Measurements from ENCODE around the gene TRIM2.

TRIM2 gene

DNA sequence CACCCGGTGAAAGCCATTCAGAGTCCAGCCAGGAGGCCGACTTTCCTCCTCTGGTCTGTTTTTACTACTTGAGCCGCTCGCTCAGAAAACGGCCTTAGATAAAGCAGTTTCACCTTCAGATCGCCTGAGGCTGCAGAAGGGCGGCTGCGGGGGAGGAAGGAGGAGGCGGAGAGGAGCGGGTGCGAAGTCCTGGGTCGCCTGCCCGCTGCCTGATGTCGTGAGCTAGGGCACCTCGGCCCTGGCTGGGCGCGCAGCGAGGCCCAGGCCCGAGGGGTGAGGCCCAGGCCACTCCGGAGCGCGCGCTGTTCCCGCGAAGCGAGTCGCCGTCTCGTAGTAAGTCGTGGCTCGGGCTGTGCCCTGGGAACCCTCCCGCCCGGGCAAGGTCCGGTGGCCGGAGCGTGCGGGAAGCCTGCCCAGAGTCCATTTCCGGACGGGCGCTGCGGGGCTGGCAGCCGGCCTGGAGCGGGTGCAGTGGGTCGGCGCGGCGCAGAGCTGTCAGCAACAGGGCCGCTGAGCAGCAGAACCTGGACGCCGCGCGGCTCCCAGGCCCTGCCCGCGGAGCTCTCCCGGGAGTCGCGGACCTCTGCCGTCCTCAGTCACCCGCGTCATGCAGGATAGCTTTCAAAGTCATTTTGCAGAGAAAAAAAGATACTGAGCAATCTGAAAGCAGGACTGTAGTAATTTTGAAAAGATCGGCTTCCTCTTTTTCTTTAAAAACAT is 18.6 kb downstream of the TRIM2 start:
- peak overlapping the region; percentile 67 for H3K4me3 ChIP-seq (ENCODE audit: low read length)
- DNase-seq: peak; percentile 54

DNA sequence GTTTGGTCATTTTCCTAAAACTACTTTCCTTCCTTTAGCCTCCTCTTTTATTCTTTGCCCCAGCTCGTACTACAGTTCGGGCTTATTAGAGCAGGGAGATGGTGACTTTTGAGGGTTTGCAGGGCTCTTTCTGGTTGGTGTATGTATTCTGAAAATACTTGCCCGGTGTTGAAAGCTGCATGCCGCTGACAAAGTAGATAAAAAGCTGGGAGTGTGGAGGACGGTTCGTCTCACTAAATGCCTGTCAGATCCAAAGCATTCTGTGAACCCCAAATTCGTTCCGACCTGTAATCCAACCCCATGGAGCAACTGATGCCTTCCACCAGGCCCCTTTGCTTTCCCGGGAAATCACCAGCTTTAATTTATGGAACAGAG is 19.2 kb downstream of the TRIM2 start:
- H3K79me2 ChIP-seq (ENCODE audit: low read length): no peaks in the 10 kb centered on the region
- no peak for DNase-seq
- H3K27ac ChIP-seq (ENCODE audit: low read length): no peak overlapping the region
- peak overlapping the region; percentile 91 for H2AFZ ChIP-seq (ENCODE audit: low read length)
- H3K9me3 ChIP-seq (replicated peaks; ENCODE audit: insufficient read depth, low read length): no peaks in the 10 kb centered on the region
- H3K4me1 ChIP-seq (ENCODE audit: low read length): no peaks in the 10 kb centered on the region
- no peaks in the 10 kb centered on the region for H4K20me1 ChIP-seq (ENCODE audit: insufficient read depth, low read length)
- H3K27me3 ChIP-seq (replicated peaks; ENCODE audit: insufficient read depth, low read length): no peaks in the 10 kb centered on the region
- 0 out of 2 replicates have a peak, but pooled peaks cover 5% of the 10 kb centered on the region for H3F3A ChIP-seq (ENCODE audit: insufficient read depth, low read length)
- no peaks in the 10 kb centered on the region for H3K9me2 ChIP-seq (replicated peaks; ENCODE audit: insufficient read depth, low read length)
- H3K4me3 ChIP-seq (ENCODE audit: low read length): peak overlapping the region; percentile 67
- TF ChIP-seq EZH2phosphoT487 (IDR thresholded peaks at IDR 0.05; ENCODE audit: low read length): no peak
- no peak for TF ChIP-seq EZH2 (optimal IDR thresholded peaks at IDR 0.05; ENCODE audit: low read depth, low read length)
- TF ChIP-seq, protein P1, sequence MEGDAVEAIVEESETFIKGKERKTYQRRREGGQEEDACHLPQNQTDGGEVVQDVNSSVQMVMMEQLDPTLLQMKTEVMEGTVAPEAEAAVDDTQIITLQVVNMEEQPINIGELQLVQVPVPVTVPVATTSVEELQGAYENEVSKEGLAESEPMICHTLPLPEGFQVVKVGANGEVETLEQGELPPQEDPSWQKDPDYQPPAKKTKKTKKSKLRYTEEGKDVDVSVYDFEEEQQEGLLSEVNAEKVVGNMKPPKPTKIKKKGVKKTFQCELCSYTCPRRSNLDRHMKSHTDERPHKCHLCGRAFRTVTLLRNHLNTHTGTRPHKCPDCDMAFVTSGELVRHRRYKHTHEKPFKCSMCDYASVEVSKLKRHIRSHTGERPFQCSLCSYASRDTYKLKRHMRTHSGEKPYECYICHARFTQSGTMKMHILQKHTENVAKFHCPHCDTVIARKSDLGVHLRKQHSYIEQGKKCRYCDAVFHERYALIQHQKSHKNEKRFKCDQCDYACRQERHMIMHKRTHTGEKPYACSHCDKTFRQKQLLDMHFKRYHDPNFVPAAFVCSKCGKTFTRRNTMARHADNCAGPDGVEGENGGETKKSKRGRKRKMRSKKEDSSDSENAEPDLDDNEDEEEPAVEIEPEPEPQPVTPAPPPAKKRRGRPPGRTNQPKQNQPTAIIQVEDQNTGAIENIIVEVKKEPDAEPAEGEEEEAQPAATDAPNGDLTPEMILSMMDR (IDR thresholded peaks at IDR 0.05; ENCODE audit: low read length): no peak
- no peaks in the 10 kb centered on the region for H3K36me3 ChIP-seq (replicated peaks; ENCODE audit: insufficient read depth, low read length)
- peak overlapping the region; percentile 87 for H3K4me2 ChIP-seq (ENCODE audit: low read depth, low read length)
- H3K9ac ChIP-seq (ENCODE audit: low read length): peak overlapping the region; percentile 38; the same call in 1 of the 2 replicates

More for the DNA sequence above, 18.6 kb downstream of the TRIM2 start:
- Histone ChIP-seq H3K9me3 (replicated peaks; ENCODE audit: insufficient read depth, low read length) (no peaks in the 10 kb centered on the region), H3K27me3 (replicated peaks; ENCODE audit: insufficient read depth, low read length) (no peaks in the 10 kb centered on the region), H3K79me2 (ENCODE audit: low read length) (no peaks in the 10 kb centered on the region), H3K27ac (ENCODE audit: low read length) (peak overlapping the region; percentile 4; the same call in 1 of the 2 replicates), H3F3A (ENCODE audit: insufficient read depth, low read length) (0 out of 2 replicates have a peak, but pooled peaks cover 5% of the 10 kb centered on the region), H3K4me2 (ENCODE audit: low read depth, low read length) (peak overlapping the region; percentile 87), H3K4me1 (ENCODE audit: low read length) (no peaks in the 10 kb centered on the region), H3K9ac (ENCODE audit: low read length) (peak overlapping the region; percentile 38; the same call in 1 of the 2 replicates), H3K36me3 (replicated peaks; ENCODE audit: insufficient read depth, low read length) (no peaks in the 10 kb centered on the region), H3K9me2 (replicated peaks; ENCODE audit: insufficient read depth, low read length) (no peaks in the 10 kb centered on the region), H4K20me1 (ENCODE audit: insufficient read depth, low read length) (no peaks in the 10 kb centered on the region), H2AFZ (ENCODE audit: low read length) (peak overlapping the region; percentile 91)
- TF ChIP-seq, protein P1 (IDR thresholded peaks at IDR 0.05; ENCODE audit: low read length): no peak
- TF ChIP-seq EZH2 (optimal IDR thresholded peaks at IDR 0.05; ENCODE audit: low read depth, low read length) (no peak), EZH2phosphoT487 (IDR thresholded peaks at IDR 0.05; ENCODE audit: low read length) (no peak)

DNA sequence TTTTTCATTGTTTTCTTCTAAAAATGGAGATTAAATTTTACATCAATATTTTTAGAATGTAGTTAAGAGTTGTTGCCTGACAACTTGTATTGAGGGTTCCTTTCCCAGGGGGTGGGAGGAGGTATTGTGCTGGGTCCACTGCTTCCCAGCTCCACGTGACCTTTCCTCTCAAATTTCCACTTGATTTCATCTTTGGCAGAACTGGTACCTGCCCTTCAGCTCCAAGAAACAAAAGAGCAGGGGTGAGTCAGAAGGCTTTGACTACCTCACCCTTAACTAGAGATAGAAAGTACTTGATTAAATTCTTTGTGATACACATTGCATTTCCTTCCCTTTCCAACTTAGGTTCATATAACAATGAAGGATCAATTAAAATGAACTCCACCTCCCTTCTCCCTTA is 19.7 kb downstream of the TRIM2 start:
- Histone ChIP-seq H4K20me1 (ENCODE audit: insufficient read depth, low read length) (no peaks in the 10 kb centered on the region), H3K4me2 (ENCODE audit: low read depth, low read length) (no peak overlapping the region)

GRCh38 chr4:153224474-153224873 is 20.2 kb downstream of the TRIM2 start:
- no peak overlapping the region for H3K27ac ChIP-seq (ENCODE audit: low read length)
- H3K79me2 ChIP-seq (ENCODE audit: low read length): no peaks in the 10 kb centered on the region
- H3K9ac ChIP-seq (ENCODE audit: low read length): no peak overlapping the region
- no peak for DNase-seq
- H3F3A ChIP-seq (ENCODE audit: insufficient read depth, low read length): 0 out of 2 replicates have a peak, but pooled peaks cover 5% of the 10 kb centered on the region
- TF ChIP-seq, protein P1 (IDR thresholded peaks at IDR 0.05; ENCODE audit: low read length): no peak
- TF ChIP-seq EZH2phosphoT487 (IDR thresholded peaks at IDR 0.05; ENCODE audit: low read length) (no peak), EZH2 (optimal IDR thresholded peaks at IDR 0.05; ENCODE audit: low read depth, low read length) (no peak)
- H3K27me3 ChIP-seq (replicated peaks; ENCODE audit: insufficient read depth, low read length): no peaks in the 10 kb centered on the region
- no peaks in the 10 kb centered on the region for H3K9me2 ChIP-seq (replicated peaks; ENCODE audit: insufficient read depth, low read length)
- no peaks in the 10 kb centered on the region for H3K36me3 ChIP-seq (replicated peaks; ENCODE audit: insufficient read depth, low read length)
- no peak overlapping the region for H2AFZ ChIP-seq (ENCODE audit: low read length)
- H3K4me1 ChIP-seq (ENCODE audit: low read length): no peaks in the 10 kb centered on the region
- no peak overlapping the region for H3K4me3 ChIP-seq (ENCODE audit: low read length)
- no peak overlapping the region for H3K4me2 ChIP-seq (ENCODE audit: low read depth, low read length)
- no peaks in the 10 kb centered on the region for H3K9me3 ChIP-seq (replicated peaks; ENCODE audit: insufficient read depth, low read length)
- no peaks in the 10 kb centered on the region for H4K20me1 ChIP-seq (ENCODE audit: insufficient read depth, low read length)

More for the DNA sequence above, 19.7 kb downstream of the TRIM2 start:
- Histone ChIP-seq H2AFZ (ENCODE audit: low read length) (no peak overlapping the region), H3K27me3 (replicated peaks; ENCODE audit: insufficient read depth, low read length) (no peaks in the 10 kb centered on the region), H3K79me2 (ENCODE audit: low read length) (no peaks in the 10 kb centered on the region), H3K9ac (ENCODE audit: low read length) (no peak overlapping the region), H3K4me1 (ENCODE audit: low read length) (no peaks in the 10 kb centered on the region), H3K36me3 (replicated peaks; ENCODE audit: insufficient read depth, low read length) (no peaks in the 10 kb centered on the region), H3K9me3 (replicated peaks; ENCODE audit: insufficient read depth, low read length) (no peaks in the 10 kb centered on the region), H3K4me3 (ENCODE audit: low read length) (no peak overlapping the region), H3F3A (ENCODE audit: insufficient read depth, low read length) (0 out of 2 replicates have a peak, but pooled peaks cover 5% of the 10 kb centered on the region), H3K9me2 (replicated peaks; ENCODE audit: insufficient read depth, low read length) (no peaks in the 10 kb centered on the region), H3K27ac (ENCODE audit: low read length) (no peak overlapping the region)
- no peak for DNase-seq
- no peak for TF ChIP-seq EZH2phosphoT487 (IDR thresholded peaks at IDR 0.05; ENCODE audit: low read length)
- TF ChIP-seq EZH2 (optimal IDR thresholded peaks at IDR 0.05; ENCODE audit: low read depth, low read length): no peak
